ENCODE results near the gene CEBPG.

CEBPG gene

GRCh38 chr19:33373453-33374235 lies at the start of gene CEBPG:
CEBPG (plus strand) TSS chr19:33373709; CDS start chr19:33379240, 5,531 bp downstream.
- DNase-seq (ENCODE audit: low read depth), result peak; percentile 90

GRCh38 chr19:33324628-33325027 lies 48.9 kb upstream of the CEBPG start:
- no peak for DNase-seq (ENCODE audit: low read depth)

- DNase-seq (ENCODE audit: low read depth), result no peak
Observed at GRCh38 chr19:33325920-33326319, 47.6 kb upstream of the CEBPG start.

GRCh38 chr19:33329060-33329459 lies 44.4 kb upstream of the CEBPG start:
- no peak for DNase-seq (ENCODE audit: low read depth)

- no peak for DNase-seq (ENCODE audit: low read depth)
Observed at GRCh38 chr19:33329736-33330135, 43.8 kb upstream of the CEBPG start.

GRCh38 chr19:33332248-33332647 lies 41.3 kb upstream of the CEBPG start:
- no peak for DNase-seq (ENCODE audit: low read depth)

- DNase-seq (ENCODE audit: low read depth), result no peak
Observed at GRCh38 chr19:33333151-33333550, 40.4 kb upstream of the CEBPG start.

GRCh38 chr19:33333642-33334041 lies 39.9 kb upstream of the CEBPG start:
- no peak for DNase-seq (ENCODE audit: low read depth)

- DNase-seq (ENCODE audit: low read depth), result no peak
Observed at GRCh38 chr19:33334271-33334670, 39.2 kb upstream of the CEBPG start.

GRCh38 chr19:33335446-33335845 lies 38.1 kb upstream of the CEBPG start:
- DNase-seq (ENCODE audit: low read depth), result no peak

GRCh38 chr19:33339016-33339984 lies 34.2 kb upstream of the CEBPG start:
- no peak for DNase-seq (ENCODE audit: low read depth)

GRCh38 chr19:33340991-33341390 lies 32.5 kb upstream of the CEBPG start:
- DNase-seq (ENCODE audit: low read depth), result no peak

- DNase-seq (ENCODE audit: low read depth), result no peak
Observed at GRCh38 chr19:33343301-33343700, 30.2 kb upstream of the CEBPG start.

- no peak for DNase-seq (ENCODE audit: low read depth)
Observed at GRCh38 chr19:33343859-33344572, 29.5 kb upstream of the CEBPG start.

GRCh38 chr19:33344573-33344925 lies 29.0 kb upstream of the CEBPG start:
- DNase-seq (ENCODE audit: low read depth), result no peak

GRCh38 chr19:33345163-33345562 lies 28.3 kb upstream of the CEBPG start:
- no peak for DNase-seq (ENCODE audit: low read depth)

GRCh38 chr19:33346665-33347064 lies 26.8 kb upstream of the CEBPG start:
- no peak for DNase-seq (ENCODE audit: low read depth)

GRCh38 chr19:33347300-33347699 lies 26.2 kb upstream of the CEBPG start:
- no peak for DNase-seq (ENCODE audit: low read depth)

- DNase-seq (ENCODE audit: low read depth), result peak; percentile 28
Observed at GRCh38 chr19:33348301-33349010, 25.1 kb upstream of the CEBPG start.

- no peak for DNase-seq (ENCODE audit: low read depth)
Observed at GRCh38 chr19:33349319-33350289, 23.9 kb upstream of the CEBPG start.
